Dermis microvascular lymphatic vessel endothelial cell (primary cell): ENCODE results near the gene DNAH6. TPM values are rescaled to one million over a fixed set of nuclear protein-coding genes. Genes with fewer than 3 reads are reported as not detected.

Experiments used
- DNase-seq, 2 donors: peaks; one replicate each; pipeline versions ENCODE4 v3.0.0 to v3.0.0-alpha.2; 2010; ENCODE audit warnings: low read depth in 2 of 2
- total RNA-seq: library from RNA; depleted of rRNA; stranded (reverse); fragments of >200 nt; gene quantifications from 2 replicates; pipeline ENCODE4 v1.2.1, GENCODE V29; 2014

DNAH6 gene
- total RNA-seq, 1 donor from 2014 or later = under 0.01 TPM

DNA sequence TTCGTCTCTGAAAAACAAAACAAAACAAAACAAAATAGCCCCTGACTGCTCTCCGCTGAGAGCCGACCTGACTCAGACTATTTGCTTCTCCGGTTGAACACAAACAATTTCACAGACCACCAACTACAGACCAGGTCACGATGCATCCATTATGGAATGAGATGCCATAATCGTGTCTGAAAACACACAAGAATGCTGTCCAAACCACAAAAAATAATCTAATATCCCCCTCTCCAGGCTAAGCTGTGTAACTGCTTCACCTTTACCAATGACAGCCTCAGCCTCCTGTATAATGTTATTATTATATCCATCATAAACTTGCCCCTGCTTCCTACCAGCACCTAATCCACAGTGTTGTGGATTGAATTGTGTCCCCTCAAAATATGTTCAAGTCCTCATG is 114.7 kb downstream of the DNAH6 start:
- peak; percentile 17 to 44 for DNase-seq

DNA sequence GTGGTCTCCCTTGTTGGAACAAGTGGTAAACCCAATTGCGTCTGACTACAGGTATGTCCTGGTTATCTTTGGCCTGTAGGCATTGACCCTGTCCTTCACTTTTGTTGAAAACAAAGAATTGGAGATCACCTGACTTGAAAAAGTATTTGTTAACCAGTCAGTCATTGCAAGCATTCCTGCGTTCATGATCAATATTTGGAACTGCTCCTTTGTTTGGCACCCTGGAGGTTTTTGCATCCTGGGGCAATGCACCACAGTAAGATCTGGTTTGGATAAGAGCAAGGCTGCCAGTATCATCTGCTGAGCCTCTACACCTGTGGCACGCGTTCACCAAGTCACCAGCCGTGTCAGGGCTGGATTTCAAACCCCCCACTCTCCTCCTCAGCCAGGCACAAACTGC is 115.7 kb downstream of the DNAH6 start:
- DNase-seq = no peak

DNA sequence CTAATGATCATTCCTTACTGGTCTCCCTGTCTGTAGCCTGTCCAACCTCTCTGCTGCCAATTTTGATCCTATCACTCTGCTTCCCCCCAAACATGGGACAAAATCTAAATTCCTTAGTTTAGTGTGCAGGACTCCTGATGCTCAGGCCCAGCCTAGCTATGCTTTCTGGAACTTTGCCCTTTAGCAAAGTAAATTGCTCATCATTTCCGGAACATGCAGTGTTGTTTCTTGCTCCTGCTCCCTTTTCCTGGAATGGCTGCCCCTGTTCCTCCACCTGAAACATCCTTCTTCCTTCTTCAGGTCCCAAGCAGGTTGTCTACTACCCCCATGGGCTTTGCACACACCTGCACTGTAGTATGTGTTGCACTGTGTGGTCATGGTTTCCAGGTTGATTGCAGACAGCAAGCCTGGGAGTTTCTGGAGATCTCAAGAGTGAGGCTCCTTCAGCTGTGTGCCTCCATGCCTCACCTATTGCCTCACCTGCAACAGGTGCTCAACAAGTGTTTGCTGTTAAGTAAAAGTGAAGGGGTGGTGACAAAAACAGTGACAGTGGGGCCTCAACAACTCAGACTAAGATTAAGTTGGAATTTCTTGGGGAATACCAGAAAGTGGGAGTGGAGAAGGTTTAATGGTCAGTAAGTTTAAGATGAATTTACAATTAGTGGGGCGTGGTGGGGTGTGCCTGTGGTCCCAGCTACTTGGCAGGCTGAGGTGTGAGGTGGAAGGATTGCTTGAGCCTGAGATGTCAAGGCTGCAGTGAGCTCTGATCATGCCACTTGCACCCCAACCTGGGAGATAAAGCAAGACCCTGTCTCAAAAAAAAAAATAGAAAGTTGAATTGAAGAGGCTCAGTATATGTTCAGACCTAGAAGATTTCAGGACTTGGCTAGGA is 120.0 kb downstream of the DNAH6 start:
- DNase-seq = no peak

DNA sequence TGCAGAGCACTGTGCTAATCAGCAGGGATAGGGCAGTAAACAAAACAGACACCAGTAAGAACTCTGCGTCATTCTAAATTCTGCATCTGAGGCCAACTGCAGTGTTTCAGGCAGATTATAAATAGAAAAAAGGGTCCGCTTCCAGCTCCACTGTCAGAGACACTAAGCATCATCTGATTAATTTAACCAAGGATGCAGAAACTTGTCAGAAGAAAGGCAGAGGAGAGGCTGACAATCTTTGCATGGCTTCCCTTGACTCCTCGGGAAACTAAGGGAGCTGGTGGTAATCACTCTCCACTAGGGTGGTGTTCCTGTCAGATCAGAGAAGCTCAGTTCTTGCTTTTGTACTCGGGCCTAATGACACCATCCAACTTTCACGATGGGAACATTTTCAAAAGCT is 123.5 kb downstream of the DNAH6 start:
- DNase-seq = no peak

DNA sequence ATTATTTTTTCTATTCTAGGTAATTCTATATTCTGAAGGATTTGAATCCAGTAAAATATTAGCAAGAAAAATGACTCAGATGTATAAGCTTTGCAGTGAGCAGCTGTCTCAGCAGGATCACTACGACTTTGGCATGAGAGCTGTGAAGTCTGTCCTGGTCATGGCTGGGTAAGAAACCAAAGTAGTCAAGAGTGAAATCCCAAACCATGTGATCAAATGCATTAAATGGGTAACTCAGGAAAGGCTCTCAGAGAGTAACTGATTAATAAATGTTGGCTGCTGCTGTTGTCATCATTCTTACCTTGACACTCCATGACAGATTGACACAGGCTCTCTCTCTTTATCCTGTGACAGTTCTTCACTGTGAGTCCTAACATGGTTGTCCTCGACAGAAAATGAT is 124.1 kb downstream of the DNAH6 start:
- no peak for DNase-seq

DNA sequence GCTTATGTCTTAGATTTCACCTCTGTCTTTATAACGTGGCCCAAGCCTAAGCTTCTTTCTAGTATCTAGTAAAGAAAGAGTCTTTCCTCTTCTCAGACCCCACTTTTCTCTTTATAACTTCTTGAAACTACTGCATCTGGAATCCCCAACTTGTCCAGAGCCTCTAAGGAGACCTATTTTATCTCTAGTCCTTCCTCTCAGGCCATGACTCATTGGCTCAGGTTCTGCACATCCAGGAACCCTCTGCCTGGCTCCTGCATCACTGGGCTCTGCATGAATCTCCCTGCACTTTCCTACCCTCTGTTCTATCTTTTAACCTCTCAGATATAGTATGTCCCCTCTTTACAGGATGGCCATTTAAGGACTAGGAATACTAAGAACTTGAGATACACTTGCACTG is 124.7 kb downstream of the DNAH6 start:
- no peak for DNase-seq

DNA sequence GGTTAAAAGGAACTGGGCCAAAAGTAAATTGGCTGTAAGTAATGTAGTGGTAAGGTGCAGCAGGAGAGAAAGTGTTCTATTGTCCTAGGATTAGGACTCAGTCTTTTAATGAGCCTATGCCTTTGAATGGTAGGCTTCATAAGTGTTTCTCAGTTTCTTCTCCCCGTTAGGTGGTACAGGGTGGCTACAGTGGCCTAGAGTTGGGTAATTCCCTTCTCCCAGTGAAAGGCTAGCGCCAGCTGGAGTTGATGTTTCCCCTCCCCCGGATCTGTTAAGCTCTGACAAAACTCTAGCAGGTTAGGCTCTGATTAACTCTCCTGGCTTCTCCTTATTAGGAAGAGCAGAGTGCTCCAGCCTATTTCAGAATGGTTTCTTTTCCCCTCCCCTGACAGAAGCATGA is 127.7 kb downstream of the DNAH6 start:
- DNase-seq = no peak

DNA sequence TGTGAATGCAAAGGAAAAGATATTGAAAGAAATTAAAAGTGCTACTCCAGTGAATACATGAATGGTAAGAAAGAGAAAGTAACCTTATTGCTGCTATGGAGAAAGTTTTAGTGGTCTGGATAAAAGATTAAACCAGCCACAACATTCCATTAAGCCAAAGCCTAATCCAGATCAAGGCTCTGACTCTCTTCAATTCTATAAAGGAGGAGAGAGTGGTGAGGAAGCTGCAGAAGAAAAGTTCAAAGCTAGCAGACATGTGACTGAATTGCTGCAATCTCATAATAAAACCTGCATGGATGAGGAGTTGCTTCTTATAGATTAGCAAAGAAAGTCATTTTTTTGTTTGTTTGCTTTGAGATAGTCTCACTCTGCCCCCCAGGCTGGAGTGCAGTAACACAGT is 130.2 kb downstream of the DNAH6 start:
- no peak for DNase-seq

DNA sequence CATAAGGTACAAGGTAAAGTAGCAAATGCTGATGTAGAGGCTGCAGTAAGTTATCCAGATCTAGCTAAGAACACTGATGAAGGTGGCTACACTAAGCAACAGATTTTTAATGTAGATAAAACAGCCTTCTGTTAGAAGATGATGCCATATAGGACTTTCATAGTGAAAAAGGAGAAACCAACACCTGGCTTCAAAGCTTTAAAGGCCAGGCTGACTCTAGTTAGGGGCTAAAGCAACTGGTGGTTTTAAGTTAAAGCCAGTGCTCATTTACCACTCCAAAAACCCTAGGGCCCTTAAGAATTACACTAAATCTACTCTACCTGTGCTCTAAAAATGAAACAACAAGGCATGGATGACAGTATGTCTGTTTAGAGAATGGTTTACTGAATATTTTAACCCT is 131.0 kb downstream of the DNAH6 start:
- no peak for DNase-seq

DNA sequence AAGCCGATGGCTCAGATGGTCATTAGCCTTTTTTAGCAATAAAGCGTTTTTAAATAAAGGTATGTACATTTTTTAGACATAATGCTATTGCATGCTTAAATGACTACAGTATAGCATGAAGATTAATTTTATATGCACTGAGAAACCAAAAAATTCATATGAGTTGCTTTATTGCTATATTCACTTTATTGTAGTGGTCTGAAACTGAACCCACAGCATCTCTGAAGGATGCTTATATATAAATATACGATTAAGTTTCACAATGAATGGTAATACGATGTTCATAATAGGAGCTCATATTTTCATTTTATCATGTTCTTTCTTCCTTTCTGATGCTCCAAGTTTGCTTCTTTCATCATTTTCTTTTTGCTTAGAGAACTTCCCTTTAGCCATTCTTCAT is 132.8 kb downstream of the DNAH6 start:
- no peak for DNase-seq

DNA sequence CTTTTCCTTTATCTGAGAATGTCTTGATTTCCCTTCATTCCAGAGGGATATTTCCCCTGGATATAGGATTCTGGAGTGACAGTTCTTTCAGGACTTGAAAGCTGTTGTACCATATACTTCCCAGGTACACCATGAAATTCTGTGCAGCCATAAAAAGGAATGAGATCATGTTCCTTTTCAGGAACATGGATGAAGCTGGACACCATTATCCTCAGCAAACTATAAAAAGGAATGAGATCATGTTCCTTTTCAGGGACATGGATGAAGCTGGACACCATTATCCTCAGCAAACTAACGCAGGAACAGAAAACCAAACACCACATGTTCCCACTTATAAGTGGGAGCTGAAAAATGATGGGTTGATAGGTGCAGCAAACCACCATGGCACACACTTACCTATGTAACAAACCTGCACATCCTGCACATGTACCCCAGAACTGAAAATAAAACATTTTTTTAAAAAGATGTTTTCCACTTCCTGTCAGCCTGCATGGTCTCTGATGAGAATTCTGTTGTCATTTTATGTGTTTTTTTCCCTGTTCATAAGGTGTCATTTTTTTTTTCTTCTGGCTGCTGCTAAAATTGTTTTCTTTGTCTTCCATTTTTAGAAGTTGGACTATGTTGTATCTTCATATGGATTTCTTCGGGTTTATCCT is 133.3 kb downstream of the DNAH6 start:
- DNase-seq = no peak

DNA sequence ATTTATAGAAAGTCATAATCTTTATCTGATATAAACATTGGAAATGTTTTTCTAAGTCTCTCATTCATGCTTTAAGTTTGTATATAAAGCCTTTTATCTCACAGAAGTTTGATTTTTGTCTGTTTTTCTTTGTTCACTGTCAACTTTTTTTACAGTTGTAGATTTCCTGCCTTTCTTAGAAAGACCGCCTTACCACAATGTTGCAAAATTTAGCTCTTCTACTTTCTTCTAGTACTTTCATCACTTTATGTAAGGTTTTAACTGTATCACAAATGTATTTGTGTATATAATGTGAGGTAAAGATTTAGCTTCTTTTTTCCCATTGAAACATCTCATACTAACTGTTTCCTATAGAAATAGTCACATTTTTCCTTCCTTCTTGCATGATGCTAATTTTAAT is 136.1 kb downstream of the DNAH6 start:
- no peak for DNase-seq

DNA sequence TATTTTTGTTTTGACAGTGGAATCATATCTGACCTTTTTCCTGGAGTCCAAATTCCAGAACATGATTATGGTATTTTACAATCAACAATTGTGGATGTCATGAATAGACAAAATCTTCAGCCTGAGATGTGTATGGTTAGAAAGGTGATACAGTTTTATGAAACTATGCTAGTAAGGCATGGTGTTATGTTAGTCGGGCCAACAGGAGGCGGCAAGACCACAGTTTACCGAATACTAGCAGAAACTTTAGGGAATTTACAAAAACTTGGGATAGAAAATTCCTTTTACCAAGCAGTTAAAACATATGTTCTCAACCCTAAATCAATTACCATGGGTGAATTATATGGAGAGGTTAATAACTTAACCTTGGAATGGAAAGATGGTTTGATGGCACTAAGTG is 137.0 kb downstream of the DNAH6 start:
- DNase-seq = no peak

DNA sequence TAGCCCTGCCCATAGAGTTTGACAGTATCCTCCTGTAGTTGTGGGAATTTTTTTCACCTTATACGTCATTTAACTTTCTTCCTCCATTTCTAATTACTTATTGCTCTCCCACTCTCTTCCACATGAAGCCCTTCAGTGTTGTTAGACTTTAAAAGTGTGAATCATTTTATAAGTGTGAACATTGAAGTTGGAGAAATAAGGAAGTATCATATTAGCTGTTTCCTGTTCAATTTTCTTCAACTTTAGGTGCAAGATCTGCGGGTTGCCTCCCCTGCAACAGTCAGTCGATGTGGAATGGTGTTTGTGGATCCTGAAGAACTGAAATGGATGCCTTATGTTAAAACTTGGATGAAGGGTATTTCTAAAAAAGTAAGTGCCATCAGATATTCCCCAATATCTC is 138.1 kb downstream of the DNAH6 start:
- DNase-seq = no peak

DNA sequence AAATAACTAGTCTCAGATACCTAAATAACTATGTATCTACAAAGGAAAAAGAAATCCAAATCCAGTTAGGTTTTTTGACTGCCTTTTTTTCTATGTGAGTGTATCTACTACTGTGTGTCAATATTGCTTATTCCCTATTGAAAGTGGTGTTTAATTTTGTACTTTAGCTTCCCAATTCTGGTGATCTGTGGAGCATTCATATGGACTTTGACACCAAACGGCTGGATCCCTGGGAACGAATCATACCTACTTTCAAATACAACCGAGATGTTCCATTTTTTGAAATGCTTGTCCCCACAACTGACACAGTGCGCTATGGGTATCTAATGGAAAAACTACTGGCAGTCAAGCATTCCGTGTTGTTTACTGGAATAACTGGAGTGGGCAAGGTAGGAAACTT is 152.8 kb downstream of the DNAH6 start:
- DNase-seq = no peak

DNA sequence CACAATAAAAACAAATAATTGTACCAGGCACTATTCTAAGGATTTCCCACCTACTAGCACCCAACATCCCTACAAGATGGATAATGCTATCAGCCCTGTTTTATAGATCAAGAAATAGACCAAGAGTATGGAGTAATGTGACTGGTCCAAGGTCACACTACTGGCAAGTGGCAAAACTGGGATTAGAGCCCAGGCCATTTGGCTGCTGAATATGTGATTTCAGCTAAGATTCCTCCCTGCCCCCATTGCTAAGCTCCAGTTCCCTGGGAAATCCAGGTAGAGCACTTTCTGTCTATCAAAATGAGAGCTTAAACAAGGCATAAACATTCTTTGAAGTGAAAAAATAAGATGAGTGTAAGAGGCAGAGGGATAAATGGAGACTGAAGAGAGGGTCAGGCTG is 157.8 kb downstream of the DNAH6 start:
- DNase-seq = no peak

DNA sequence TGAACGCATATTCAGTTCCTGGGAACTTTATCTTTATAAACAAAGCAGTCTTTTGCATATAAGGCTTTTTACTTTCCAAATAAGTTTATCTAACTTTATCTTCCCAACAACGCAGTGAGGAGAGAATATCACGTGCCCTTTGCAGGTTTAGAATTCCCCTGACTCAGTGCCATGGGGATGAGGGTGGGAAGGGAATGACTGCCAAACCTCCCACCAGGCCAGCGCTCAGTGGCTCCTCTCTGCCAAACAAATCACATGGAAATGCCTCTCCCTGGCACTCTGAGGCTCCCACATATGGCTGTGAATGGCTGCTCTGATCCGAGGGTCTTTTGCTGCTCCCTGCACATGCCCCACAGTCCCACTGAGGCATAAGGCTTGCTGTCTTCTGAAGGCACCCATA is 158.3 kb downstream of the DNAH6 start:
- no peak for DNase-seq

DNA sequence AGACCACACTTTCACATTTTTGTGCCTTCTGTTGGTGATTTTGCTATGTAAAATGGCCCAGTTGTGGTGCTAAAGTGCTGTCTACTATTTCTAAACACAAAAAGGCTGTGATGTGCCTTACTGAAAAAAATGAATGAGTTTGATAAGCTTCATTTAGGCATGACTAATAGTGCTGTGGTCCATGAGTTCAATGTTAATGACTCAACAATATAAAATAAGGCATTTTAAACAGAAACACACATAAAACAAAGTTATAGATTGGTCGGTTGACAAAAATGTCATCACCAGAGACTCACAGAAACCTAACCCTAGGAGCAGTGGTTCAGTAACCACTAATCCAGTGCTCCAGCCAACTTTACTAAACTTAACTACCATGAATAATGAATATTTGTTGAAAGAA is 160.0 kb downstream of the DNAH6 start:
- no peak for DNase-seq

DNA sequence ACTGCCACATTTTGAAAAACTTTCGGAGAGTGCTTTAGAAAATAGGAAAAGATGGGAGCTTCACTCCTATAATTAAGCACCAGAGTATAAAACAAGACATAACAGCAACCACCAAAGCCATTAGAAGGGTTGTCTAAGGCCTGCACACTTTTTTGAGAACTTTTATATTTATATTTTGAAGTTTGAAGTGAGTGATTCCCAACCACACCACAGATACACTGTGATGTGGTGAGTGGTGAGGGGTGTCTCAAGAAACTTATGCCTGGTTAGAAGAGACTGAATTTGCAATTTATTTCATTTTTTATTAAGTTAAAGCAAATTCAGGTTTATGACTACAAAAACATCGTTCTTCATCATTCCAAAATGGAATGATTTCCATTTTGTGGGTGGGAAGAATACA is 161.9 kb downstream of the DNAH6 start:
- no peak for DNase-seq

DNA sequence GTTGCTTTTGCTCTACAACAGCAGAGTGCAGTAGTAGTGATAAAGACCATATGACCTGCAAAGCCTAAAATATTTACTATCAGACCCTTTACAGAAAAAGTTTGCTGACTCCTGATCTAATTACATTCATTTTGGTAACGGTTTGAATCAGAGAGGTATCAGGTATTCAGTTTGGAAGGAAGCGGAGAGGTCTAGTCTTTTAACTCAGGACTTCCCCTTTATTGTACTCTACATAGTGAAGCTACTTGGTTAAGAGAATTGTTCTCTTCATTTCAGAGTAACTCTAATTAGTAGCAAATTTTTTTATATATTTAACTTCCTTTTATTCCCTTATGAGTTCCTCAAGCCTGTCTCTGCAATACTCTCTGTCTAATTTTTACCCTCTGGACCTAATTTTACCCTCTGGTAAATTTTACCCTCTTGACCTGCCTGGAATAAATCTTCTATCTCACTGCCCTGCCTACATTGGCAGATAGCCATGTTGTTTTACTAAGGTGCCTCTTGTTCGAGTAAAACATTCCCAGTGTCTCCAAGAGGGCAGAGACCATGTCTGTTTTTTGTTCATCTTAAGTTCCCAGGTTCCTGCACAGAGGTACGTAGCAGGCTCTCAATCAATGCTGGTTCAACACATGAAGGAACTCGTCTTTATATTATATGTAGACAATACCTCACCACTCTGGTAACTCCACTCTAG is 170.6 kb downstream of the DNAH6 start:
- no peak for DNase-seq

DNA sequence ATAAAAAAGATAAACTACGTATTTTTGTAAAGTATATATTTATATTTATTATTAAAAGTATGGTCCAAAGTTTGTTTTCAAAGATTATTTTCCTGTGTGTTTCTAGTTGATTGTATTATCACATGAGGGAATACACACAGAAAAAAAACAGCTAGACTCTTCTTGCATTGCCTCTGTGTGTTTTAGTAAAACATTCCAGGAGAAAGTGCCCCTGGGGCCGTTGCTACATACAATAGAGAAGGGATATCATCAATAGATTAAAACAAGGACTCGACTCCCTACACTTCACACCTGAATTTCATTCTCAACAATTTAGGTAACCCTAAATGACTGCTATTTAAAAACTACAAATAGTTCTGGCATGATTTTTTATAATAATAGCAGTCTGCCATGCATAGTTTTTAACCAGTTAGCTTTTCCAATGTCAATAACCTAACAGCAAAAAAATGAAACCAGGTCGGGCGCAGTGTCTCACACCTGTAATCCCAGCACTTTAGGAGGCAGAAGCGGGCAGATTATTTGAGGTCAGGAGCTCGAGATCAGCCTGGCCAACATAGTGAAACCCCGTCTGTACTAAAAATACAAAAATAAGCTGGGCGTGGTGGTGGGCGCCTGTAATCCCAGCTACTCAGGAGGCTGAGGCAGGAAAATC is 171.3 kb downstream of the DNAH6 start:
- DNase-seq = no peak

DNA sequence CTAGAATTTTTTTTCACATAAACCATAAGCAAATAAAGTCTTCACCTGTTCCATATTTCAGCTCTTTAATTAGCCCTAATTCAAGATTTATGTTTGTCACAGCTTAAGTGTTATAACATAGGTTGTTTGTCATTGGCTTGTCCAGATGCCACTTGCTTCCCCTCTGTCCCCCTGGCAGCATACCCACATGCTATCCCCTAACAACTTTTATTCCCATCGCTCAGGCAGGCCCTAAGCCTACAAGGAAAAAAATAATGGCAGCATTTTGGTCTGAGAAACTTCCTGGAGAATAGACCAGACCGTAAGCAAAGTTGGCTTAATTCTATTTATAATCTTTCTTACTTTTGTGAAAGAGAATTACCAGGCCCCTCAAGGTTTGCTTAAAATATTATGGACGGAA is 173.9 kb downstream of the DNAH6 start:
- DNase-seq = no peak
